ENCODE measurements around the gene FYB2.

DNA sequence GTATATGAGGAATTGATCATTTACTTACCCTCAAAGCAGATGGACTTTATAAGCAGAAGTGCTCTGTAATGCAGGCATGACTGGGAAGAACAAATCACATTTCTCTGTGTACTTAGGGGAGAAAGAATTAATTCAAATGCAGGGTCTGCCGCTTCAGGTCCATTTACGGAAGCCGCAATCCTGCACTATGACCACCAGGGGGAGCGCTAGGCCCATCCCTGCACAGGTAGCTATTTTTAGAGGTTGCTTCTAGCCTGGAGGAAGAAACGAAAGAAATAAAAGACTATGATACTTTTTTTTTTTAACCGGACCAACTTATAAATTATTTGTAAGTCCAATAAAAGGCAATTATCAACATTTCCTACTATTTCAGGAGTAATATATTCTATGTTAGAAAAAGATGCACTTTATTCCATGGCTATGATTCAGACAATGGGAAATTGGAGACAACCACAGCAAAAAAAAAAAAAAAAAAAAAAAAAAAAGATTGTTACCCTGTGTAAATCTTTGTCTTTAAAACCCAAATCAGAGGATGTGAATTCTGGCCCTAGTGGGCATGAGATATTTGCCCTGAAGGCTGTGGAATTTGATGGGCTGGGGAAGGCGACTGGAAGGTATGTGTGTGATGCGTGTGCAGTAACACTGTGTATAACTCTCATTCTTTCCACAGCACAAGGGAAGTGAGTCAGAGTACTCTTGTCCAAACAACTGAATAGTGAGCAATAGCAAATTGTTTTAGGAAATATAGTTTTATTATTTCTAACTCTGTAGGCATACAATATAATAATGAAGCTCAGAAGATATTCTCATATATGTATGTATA is 12.9 kb upstream of the FYB2 start:
- TF ChIP-seq, protein P1, sequence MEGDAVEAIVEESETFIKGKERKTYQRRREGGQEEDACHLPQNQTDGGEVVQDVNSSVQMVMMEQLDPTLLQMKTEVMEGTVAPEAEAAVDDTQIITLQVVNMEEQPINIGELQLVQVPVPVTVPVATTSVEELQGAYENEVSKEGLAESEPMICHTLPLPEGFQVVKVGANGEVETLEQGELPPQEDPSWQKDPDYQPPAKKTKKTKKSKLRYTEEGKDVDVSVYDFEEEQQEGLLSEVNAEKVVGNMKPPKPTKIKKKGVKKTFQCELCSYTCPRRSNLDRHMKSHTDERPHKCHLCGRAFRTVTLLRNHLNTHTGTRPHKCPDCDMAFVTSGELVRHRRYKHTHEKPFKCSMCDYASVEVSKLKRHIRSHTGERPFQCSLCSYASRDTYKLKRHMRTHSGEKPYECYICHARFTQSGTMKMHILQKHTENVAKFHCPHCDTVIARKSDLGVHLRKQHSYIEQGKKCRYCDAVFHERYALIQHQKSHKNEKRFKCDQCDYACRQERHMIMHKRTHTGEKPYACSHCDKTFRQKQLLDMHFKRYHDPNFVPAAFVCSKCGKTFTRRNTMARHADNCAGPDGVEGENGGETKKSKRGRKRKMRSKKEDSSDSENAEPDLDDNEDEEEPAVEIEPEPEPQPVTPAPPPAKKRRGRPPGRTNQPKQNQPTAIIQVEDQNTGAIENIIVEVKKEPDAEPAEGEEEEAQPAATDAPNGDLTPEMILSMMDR (IDR thresholded peaks at IDR 0.05; ENCODE audit: insufficient read depth, low read length, poor library complexity, severe bottlenecking) = peak; percentile 85
- TF ChIP-seq EZH2phosphoT487 (conservative IDR thresholded peaks at IDR 0.05; ENCODE audit: low read length) = no peak

All from SU-DHL-6 (cell line).